Loucy (cell line): ENCODE data around the gene C1orf53.

Experiments used
- H2AFZ ChIP-seq: fragments of 200-600 bp; sonication (generic); 2 replicates; pipeline ENCODE4 v1.6.0; 2016; ENCODE audit warnings: antibody characterized with exemption, mild to moderate bottlenecking, low read length, moderate library complexity
- H3F3A ChIP-seq: fragments of 200-600 bp; 2 replicates; pipeline ENCODE4 v1.6.0; 2016; ENCODE audit warnings: antibody characterized with exemption, low read depth, mild to moderate bottlenecking
- H3K27me3 ChIP-seq: fragments of 200-600 bp; sonication (generic); 2 replicates; pipeline ENCODE4 v1.6.1; 2014; ENCODE audit warnings: low read length, mild to moderate bottlenecking; ENCODE audit not compliant: insufficient read depth, poor library complexity, severe bottlenecking
- H3K36me3 ChIP-seq: fragments of 200-600 bp; sonication (generic); 2 replicates; pipeline ENCODE4 v1.6.1; 2016; ENCODE audit warnings: low read length; ENCODE audit not compliant: insufficient read depth
- H3K4me1 ChIP-seq: fragments of 200-600 bp; sonication (generic); 2 replicates; pipeline ENCODE4 v1.5.1; 2014; ENCODE audit warnings: low read length, mild to moderate bottlenecking; ENCODE audit not compliant: insufficient read depth, poor library complexity, severe bottlenecking
- H3K4me2 ChIP-seq: fragments of 200-600 bp; sonication (generic); 2 replicates; pipeline ENCODE4 v1.6.0; 2014; ENCODE audit warnings: antibody characterized with exemption, low read length, low read depth, mild to moderate bottlenecking; ENCODE audit not compliant: poor library complexity, severe bottlenecking
- H3K4me3 ChIP-seq: fragments of 200-600 bp; sonication (generic); 2 replicates; pipeline ENCODE4 v1.5.1; 2014; ENCODE audit warnings: low read length, mild to moderate bottlenecking, mixed read lengths; ENCODE audit not compliant: poor library complexity, severe bottlenecking
- H3K79me2 ChIP-seq: fragments of 200-600 bp; sonication (generic); 2 replicates; pipeline ENCODE4 v1.6.1; 2014; ENCODE audit warnings: low read length; ENCODE audit not compliant: insufficient read depth
- H3K9ac ChIP-seq: fragments of 200-600 bp; sonication (generic); 2 replicates; pipeline ENCODE4 v1.6.0; 2014; ENCODE audit warnings: mild to moderate bottlenecking, low read depth, low read length, moderate library complexity; ENCODE audit not compliant: poor library complexity, severe bottlenecking
- H3K9me2 ChIP-seq: fragments of 200-600 bp; sonication (generic); replicated peaks from 2 replicates; pipeline ENCODE4 v1.6.1; 2016; ENCODE audit warnings: low read depth, low read length, mixed read lengths
- H3K9me3 ChIP-seq: fragments of 200-600 bp; sonication (generic); 2 replicates; pipeline ENCODE4 v1.6.1; 2014; ENCODE audit warnings: mild to moderate bottlenecking, antibody characterized with exemption, low read length, low read depth; ENCODE audit not compliant: insufficient read depth
- H4K20me1 ChIP-seq: fragments of 200-600 bp; sonication (generic); 2 replicates; pipeline ENCODE4 v1.6.0; 2014; ENCODE audit warnings: antibody characterized with exemption, low read length, mild to moderate bottlenecking; ENCODE audit not compliant: insufficient read depth, poor library complexity, severe bottlenecking
- EZH2phosphoT487 ChIP-seq: fragments of 200-600 bp; IDR thresholded peaks from 2 replicates; pipeline ENCODE4 v1.6.1; 2018; ENCODE audit warnings: antibody characterized with exemption, mild to moderate bottlenecking, moderate library complexity, borderline replicate concordance
- TF ChIP-seq, protein P1 (sequence below): fragments of 200-600 bp; sonication (generic); conservative IDR thresholded peaks from 2 replicates; pipeline ENCODE4 v1.5.1; 2014; ENCODE audit warnings: mild to moderate bottlenecking, antibody characterized with exemption, low read length

The C1orf53 gene

DNA sequence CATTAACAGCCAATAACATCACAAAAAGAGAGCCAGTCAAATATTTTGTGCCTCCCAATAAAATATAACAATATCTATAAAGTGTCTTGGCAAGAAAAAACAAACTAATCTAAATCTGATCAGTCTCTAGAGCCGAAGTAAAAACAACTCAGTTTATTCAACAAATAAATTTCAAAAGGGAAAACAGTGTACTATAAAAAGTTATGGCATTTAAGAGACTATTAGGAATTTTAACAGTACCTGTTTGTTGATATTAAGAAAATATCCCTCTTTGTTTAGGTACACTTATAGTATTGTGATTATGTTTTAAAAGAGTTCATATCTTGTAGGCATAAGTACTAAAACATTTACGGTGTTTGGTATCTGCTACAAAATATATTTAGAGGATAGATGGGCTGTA, 36.6 kb upstream of the C1orf53 start:
- Histone ChIP-seq H3K9me2 (no peaks in the 10 kb centered on the region), H4K20me1 (no peaks in the 10 kb centered on the region), H3K4me2 (no peak overlapping the region), H3F3A (no peaks in the 10 kb centered on the region), H3K36me3 (no peaks in the 10 kb centered on the region), H2AFZ (no peak overlapping the region), H3K4me3 (no peak overlapping the region), H3K9ac (no peak overlapping the region), H3K79me2 (no peaks in the 10 kb centered on the region), H3K4me1 (no peaks in the 10 kb centered on the region), H3K9me3 (no peaks in the 10 kb centered on the region), H3K27me3 (no peaks in the 10 kb centered on the region)
- no peak for TF ChIP-seq EZH2phosphoT487
- TF ChIP-seq, protein P1, sequence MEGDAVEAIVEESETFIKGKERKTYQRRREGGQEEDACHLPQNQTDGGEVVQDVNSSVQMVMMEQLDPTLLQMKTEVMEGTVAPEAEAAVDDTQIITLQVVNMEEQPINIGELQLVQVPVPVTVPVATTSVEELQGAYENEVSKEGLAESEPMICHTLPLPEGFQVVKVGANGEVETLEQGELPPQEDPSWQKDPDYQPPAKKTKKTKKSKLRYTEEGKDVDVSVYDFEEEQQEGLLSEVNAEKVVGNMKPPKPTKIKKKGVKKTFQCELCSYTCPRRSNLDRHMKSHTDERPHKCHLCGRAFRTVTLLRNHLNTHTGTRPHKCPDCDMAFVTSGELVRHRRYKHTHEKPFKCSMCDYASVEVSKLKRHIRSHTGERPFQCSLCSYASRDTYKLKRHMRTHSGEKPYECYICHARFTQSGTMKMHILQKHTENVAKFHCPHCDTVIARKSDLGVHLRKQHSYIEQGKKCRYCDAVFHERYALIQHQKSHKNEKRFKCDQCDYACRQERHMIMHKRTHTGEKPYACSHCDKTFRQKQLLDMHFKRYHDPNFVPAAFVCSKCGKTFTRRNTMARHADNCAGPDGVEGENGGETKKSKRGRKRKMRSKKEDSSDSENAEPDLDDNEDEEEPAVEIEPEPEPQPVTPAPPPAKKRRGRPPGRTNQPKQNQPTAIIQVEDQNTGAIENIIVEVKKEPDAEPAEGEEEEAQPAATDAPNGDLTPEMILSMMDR: no peak

DNA sequence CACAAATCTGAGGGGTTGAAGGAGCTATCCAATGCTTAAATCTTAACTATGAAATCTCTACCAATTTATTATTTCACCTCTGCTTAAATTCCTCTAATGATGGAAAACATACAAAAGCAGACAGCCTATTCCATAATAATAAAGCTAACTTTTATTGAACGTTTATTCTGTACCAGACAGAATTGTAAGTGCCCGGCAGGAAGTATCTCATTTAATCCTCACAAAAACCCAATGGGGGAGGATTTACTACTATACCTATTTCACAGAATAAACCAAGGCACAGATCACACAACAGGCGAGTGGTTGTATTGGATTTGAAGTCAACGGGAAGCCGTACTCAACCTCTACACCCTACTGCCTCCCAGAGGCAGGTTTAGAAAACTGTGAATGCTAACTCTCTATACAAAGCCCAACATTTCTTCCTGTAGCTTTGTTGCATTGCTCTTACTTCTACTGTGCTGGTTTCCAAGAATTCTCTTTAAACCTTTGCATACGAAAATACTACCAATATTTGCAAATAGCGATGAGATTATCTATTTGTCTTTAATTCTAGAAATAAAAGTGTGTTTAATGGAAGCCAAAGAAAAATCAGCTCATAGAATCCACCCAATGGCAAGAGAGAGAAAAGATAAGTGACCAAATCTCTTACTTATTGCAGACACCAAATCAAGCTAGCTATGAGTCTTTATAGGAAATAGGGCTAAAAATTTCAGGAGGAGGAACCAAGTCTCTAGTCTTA, 33.5 kb upstream of the C1orf53 start:
- Histone ChIP-seq H3K79me2 (no peaks in the 10 kb centered on the region), H3K9me2 (no peaks in the 10 kb centered on the region), H4K20me1 (no peaks in the 10 kb centered on the region), H3F3A (no peaks in the 10 kb centered on the region), H3K4me3 (no peak overlapping the region), H3K9me3 (no peaks in the 10 kb centered on the region), H3K36me3 (no peaks in the 10 kb centered on the region), H2AFZ (no peak overlapping the region), H3K27me3 (no peaks in the 10 kb centered on the region), H3K4me2 (no peak overlapping the region), H3K4me1 (no peaks in the 10 kb centered on the region), H3K9ac (no peak overlapping the region)
- TF ChIP-seq EZH2phosphoT487: no peak
- TF ChIP-seq, protein P1: peak; percentile 91

- Histone ChIP-seq H3K9ac (no peak overlapping the region), H3F3A (no peaks in the 10 kb centered on the region), H2AFZ (no peak overlapping the region), H3K9me3 (no peaks in the 10 kb centered on the region), H3K4me3 (no peak overlapping the region), H4K20me1 (no peaks in the 10 kb centered on the region), H3K36me3 (no peaks in the 10 kb centered on the region), H3K79me2 (no peaks in the 10 kb centered on the region), H3K27me3 (no peaks in the 10 kb centered on the region), H3K4me2 (no peak overlapping the region), H3K4me1 (no peaks in the 10 kb centered on the region), H3K9me2 (no peaks in the 10 kb centered on the region)
- no peak for TF ChIP-seq EZH2phosphoT487
- TF ChIP-seq, protein P1: no peak
Observed at GRCh38 chr1:197869490-197870077, 32.8 kb upstream of the C1orf53 start.
